PC-9 (cell line): ENCODE measurements around the gene DISP3.

Source experiments
- EZH2 ChIP-seq: fragments of 200-600 bp; sonication (generic); IDR thresholded peaks from 2 replicates; pipeline ENCODE4 v1.8.0; 2017; ENCODE audit warnings: antibody characterized with exemption, low read depth
- TF ChIP-seq, protein P1 (sequence below): fragments of 200-600 bp; sonication (generic); conservative IDR thresholded peaks from 2 replicates; pipeline ENCODE4 v1.6.1; 2017; ENCODE audit warnings: mixed run types, antibody characterized with exemption, mild to moderate bottlenecking, moderate library complexity

DNA sequence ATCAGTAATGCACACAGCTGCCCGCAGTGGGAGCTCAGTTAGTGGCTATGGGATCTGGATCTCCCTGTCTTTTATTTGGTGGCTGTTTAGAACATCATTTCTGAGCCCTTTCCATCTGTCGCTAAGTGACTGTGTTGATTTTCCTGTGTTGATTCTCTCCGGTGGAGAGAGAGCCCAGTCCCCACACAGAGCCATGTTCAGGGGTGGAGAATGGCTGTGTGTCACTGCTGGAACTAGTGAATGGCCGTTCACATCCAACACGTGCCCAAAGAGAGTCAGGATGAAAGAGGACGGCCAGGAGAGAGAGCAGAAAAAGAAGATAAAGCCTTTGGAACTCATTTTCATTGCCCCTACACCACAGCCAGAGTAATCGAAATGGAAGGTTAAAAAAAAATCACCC, 99.0 kb downstream of the DISP3 start:
- TF ChIP-seq, protein P1, sequence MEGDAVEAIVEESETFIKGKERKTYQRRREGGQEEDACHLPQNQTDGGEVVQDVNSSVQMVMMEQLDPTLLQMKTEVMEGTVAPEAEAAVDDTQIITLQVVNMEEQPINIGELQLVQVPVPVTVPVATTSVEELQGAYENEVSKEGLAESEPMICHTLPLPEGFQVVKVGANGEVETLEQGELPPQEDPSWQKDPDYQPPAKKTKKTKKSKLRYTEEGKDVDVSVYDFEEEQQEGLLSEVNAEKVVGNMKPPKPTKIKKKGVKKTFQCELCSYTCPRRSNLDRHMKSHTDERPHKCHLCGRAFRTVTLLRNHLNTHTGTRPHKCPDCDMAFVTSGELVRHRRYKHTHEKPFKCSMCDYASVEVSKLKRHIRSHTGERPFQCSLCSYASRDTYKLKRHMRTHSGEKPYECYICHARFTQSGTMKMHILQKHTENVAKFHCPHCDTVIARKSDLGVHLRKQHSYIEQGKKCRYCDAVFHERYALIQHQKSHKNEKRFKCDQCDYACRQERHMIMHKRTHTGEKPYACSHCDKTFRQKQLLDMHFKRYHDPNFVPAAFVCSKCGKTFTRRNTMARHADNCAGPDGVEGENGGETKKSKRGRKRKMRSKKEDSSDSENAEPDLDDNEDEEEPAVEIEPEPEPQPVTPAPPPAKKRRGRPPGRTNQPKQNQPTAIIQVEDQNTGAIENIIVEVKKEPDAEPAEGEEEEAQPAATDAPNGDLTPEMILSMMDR = no peak
- TF ChIP-seq EZH2 = no peak
